Hepatocyte (in vitro differentiated cells): ENCODE measurements around the gene CFC1B. TPM values are rescaled to one million over a fixed set of nuclear protein-coding genes. Genes with fewer than 3 reads are reported as not detected.
"Not testable (repeated sequence)": the region's sequence is repeated elsewhere in the genome, so short reads cannot be mapped to it uniquely, and the experiment has no call there.

Experiments
- DNase-seq: peaks from one replicate; pipeline ENCODE4 v3.0.0-alpha.2; 2016; ENCODE audit warnings: low spot score
- H2AFZ ChIP-seq: fragments of 200-600 bp; sonication (generic); 2 replicates; pipeline ENCODE4 v1.6.0; 2016; ENCODE audit warnings: antibody characterized with exemption, mild to moderate bottlenecking
- H3K27ac ChIP-seq: fragments of 200-600 bp; sonication (generic); 2 replicates; pipeline ENCODE4 v1.5.1; 2016; ENCODE audit warnings: mild to moderate bottlenecking
- H3K27me3 ChIP-seq: fragments of 200-600 bp; sonication (generic); 2 replicates; pipeline ENCODE4 v1.6.1; 2016
- H3K36me3 ChIP-seq: fragments of 200-600 bp; sonication (generic); replicated peaks from 2 replicates; pipeline ENCODE4 v1.5.1; 2016; ENCODE audit warnings: low read depth; ENCODE audit not compliant: insufficient read depth
- H3K4me1 ChIP-seq: fragments of 200-600 bp; sonication (generic); 2 replicates; pipeline ENCODE4 v1.5.1; 2016; ENCODE audit warnings: mild to moderate bottlenecking, moderate library complexity; ENCODE audit not compliant: insufficient read depth
- H3K4me2 ChIP-seq: fragments of 200-600 bp; sonication (generic); 2 replicates; pipeline ENCODE4 v1.6.0; 2016
- H3K4me3 ChIP-seq: fragments of 200-600 bp; sonication (generic); 2 replicates; pipeline ENCODE4 v1.5.1; 2016; ENCODE audit warnings: mild to moderate bottlenecking
- H3K79me2 ChIP-seq: fragments of 200-600 bp; sonication (generic); 2 replicates; pipeline ENCODE4 v1.6.0; 2017; ENCODE audit warnings: mild to moderate bottlenecking
- H3K9me2 ChIP-seq: fragments of 200-600 bp; sonication (generic); replicated peaks from 2 replicates; pipeline ENCODE4 v1.6.0; 2017; ENCODE audit warnings: mild to moderate bottlenecking; ENCODE audit not compliant: insufficient read depth
- H3K9me3 ChIP-seq: fragments of 200-600 bp; sonication (generic); 2 replicates; pipeline ENCODE4 v1.5.1; 2016; ENCODE audit warnings: low read depth, mild to moderate bottlenecking
- H4K20me1 ChIP-seq: fragments of 200-600 bp; sonication (generic); 2 replicates; pipeline ENCODE4 v1.6.0; 2016; ENCODE audit warnings: mild to moderate bottlenecking; ENCODE audit not compliant: insufficient read depth, poor library complexity, severe bottlenecking
- WGBS: methylation state at CpG from one replicate; pipeline ENCODE4 v1.1.6; 2016; ENCODE audit warnings: low lambda C conversion rate; ENCODE audit errors: missing lambda C conversion rate; 5-methylcytosine and 5-hydroxymethylcytosine counted together
- polyA plus RNA-seq: library from polyadenylated mRNA; unstranded; fragments of >200 nt; fragmentation: Nextera tagmentation; extraction: Ambion mirVana; gene quantifications from 2 replicates; pipeline ENCODE4 v1.2.1, GENCODE V29; 2016
- total RNA-seq: library from RNA; depleted of rRNA; stranded (reverse); fragments of >200 nt; gene quantifications from 2 replicates; pipeline ENCODE4 v1.2.3, GENCODE V29; 2014

CFC1B gene
- total RNA-seq (not detected in 2 replicates), polyA plus RNA-seq (not detected in 2 replicates)

GRCh38 chr2:130520992-130521391, at the start of gene CFC1B:
Gene CFC1B (plus strand): TSS chr2:130521222. CDS start chr2:130521485, 263 bp downstream.
- H3K4me3 ChIP-seq, H4K20me1 ChIP-seq: not testable (repeated sequence)
- WGBS, result no CpG with 5 or more reads among the region's 7 CpGs

GRCh38 chr2:130491073-130491472, 29.9 kb upstream of the CFC1B start:
- 67% methylated on average over 3 of the region's 4 CpGs for WGBS
- H3K9me2 ChIP-seq, H3K27ac ChIP-seq, H4K20me1 ChIP-seq, H3K79me2 ChIP-seq, H2AFZ ChIP-seq, H3K9me3 ChIP-seq, H3K4me3 ChIP-seq, H3K36me3 ChIP-seq, DNase-seq, H3K27me3 ChIP-seq, H3K4me2 ChIP-seq, H3K4me1 ChIP-seq: not testable (repeated sequence)

More at GRCh38 chr2:130520992-130521391, at the start of gene CFC1B:
- H3K27me3 ChIP-seq, H3K9me2 ChIP-seq, H3K79me2 ChIP-seq, DNase-seq, H3K36me3 ChIP-seq, H3K9me3 ChIP-seq, H2AFZ ChIP-seq, H3K27ac ChIP-seq, H3K4me2 ChIP-seq, H3K4me1 ChIP-seq: not testable (repeated sequence)

GRCh38 chr2:130509228-130509627, 11.8 kb upstream of the CFC1B start, which contains the start of gene POTEI:
Gene POTEI (minus strand): TSS chr2:130509328. CDS start chr2:130509235, 93 bp downstream.
- DNase-seq, H3K9me3 ChIP-seq, H3K4me2 ChIP-seq, H3K36me3 ChIP-seq, H3K9me2 ChIP-seq, H4K20me1 ChIP-seq, H3K4me1 ChIP-seq, H3K27ac ChIP-seq, H3K4me3 ChIP-seq, H2AFZ ChIP-seq, H3K27me3 ChIP-seq, H3K79me2 ChIP-seq: not testable (repeated sequence)
- WGBS, result no CpG with 5 or more reads among the region's 13 CpGs

GRCh38 chr2:130510807-130511746, 9.9 kb upstream of the CFC1B start:
- not testable (repeated sequence) for DNase-seq, H2AFZ ChIP-seq, H3K4me2 ChIP-seq, H3K79me2 ChIP-seq, H3K9me2 ChIP-seq, H3K27ac ChIP-seq, H3K4me3 ChIP-seq, H3K4me1 ChIP-seq, H3K27me3 ChIP-seq, H4K20me1 ChIP-seq, H3K9me3 ChIP-seq, H3K36me3 ChIP-seq
- WGBS, result no CpG with 5 or more reads among the region's 31 CpGs

- not testable (repeated sequence) for H4K20me1 ChIP-seq, H3K4me3 ChIP-seq, DNase-seq, H3K79me2 ChIP-seq, H3K9me3 ChIP-seq, H3K36me3 ChIP-seq, H3K9me2 ChIP-seq, H2AFZ ChIP-seq, H3K27me3 ChIP-seq, H3K4me1 ChIP-seq, H3K4me2 ChIP-seq, H3K27ac ChIP-seq
- WGBS, result 88% methylated on average over 5 of the region's 17 CpGs
Measured at GRCh38 chr2:130511747-130512451, 9.1 kb upstream of the CFC1B start.

GRCh38 chr2:130518516-130519106, 2.4 kb upstream of the CFC1B start:
- not testable (repeated sequence) for H3K4me3 ChIP-seq, H4K20me1 ChIP-seq, H3K4me1 ChIP-seq, H3K79me2 ChIP-seq, DNase-seq, H3K4me2 ChIP-seq, H3K27ac ChIP-seq, H2AFZ ChIP-seq, H3K36me3 ChIP-seq, H3K27me3 ChIP-seq, H3K9me2 ChIP-seq, H3K9me3 ChIP-seq
- WGBS, result no CpG with 5 or more reads among the region's 12 CpGs

- no CpG with 5 or more reads among the region's 23 CpGs for WGBS
- H3K4me1 ChIP-seq, H2AFZ ChIP-seq, H3K4me2 ChIP-seq, H3K27ac ChIP-seq, H3K9me2 ChIP-seq, H3K79me2 ChIP-seq, H3K4me3 ChIP-seq, DNase-seq, H3K9me3 ChIP-seq, H3K36me3 ChIP-seq, H3K27me3 ChIP-seq, H4K20me1 ChIP-seq: not testable (repeated sequence)
Measured at GRCh38 chr2:130522390-130522789, 1.4 kb downstream of the CFC1B start.

- H3K4me2 ChIP-seq, H3K4me3 ChIP-seq, H3K27ac ChIP-seq, H3K79me2 ChIP-seq, H2AFZ ChIP-seq, H3K9me2 ChIP-seq, H3K9me3 ChIP-seq, H3K36me3 ChIP-seq, H3K27me3 ChIP-seq, H3K4me1 ChIP-seq, H4K20me1 ChIP-seq, DNase-seq: not testable (repeated sequence)
- WGBS, result no CpG with 5 or more reads among the region's 40 CpGs
Measured at GRCh38 chr2:130527365-130527967, 6.4 kb downstream of the CFC1B start.
